Activated T-cell treated with anti-CD3 and anti-CD28 coated beads, Interleukin-2, amount 50 U/mL, for 24 hours (primary cell): ENCODE measurements around the gene CDH20.

ENCODE experiments used
- DNase-seq: peaks from one replicate; pipeline ENCODE4 v3.0.0-alpha.2; 2020
- H3K27ac Mint-ChIP-seq: 2 replicates; pipeline ENCODE4 v1.8.0; 2020; ENCODE audit warnings: mild to moderate bottlenecking, mixed read lengths
- H3K27me3 Mint-ChIP-seq: 2 replicates; pipeline ENCODE4 v1.8.0; 2020; ENCODE audit warnings: mixed read lengths
- H3K36me3 Mint-ChIP-seq: 2 replicates; pipeline ENCODE4 v1.8.0; 2020; ENCODE audit warnings: low read depth, mixed read lengths
- H3K4me1 Mint-ChIP-seq: 2 replicates; pipeline ENCODE4 v1.8.0; 2020; ENCODE audit warnings: low read depth, mixed read lengths
- H3K4me3 Mint-ChIP-seq: 2 replicates; pipeline ENCODE4 v1.8.0; 2020; ENCODE audit warnings: mild to moderate bottlenecking, moderate library complexity, mixed read lengths
- H3K9me3 Mint-ChIP-seq: 2 replicates; pipeline ENCODE4 v1.8.0; 2020; ENCODE audit warnings: mixed read lengths

CDH20 gene

GRCh38 chr18:61334491-61334850 lies 1.2 kb downstream of the CDH20 start:
- Mint-ChIP-seq H3K4me1 (no peaks in the 10 kb centered on the region), H3K4me3 (no peak overlapping the region), H3K27me3 (peaks cover 39% of the 10 kb centered on the region), H3K36me3 (no peaks in the 10 kb centered on the region), H3K9me3 (no peaks in the 10 kb centered on the region), H3K27ac (no peak overlapping the region)
- no peak for DNase-seq

- DNase-seq = no peak
- peaks cover 39% of the 10 kb centered on the region for H3K27me3 Mint-ChIP-seq
- no peaks in the 10 kb centered on the region for H3K9me3 Mint-ChIP-seq
- no peak overlapping the region for H3K27ac Mint-ChIP-seq
- H3K4me3 Mint-ChIP-seq = no peak overlapping the region
- H3K4me1 Mint-ChIP-seq = no peaks in the 10 kb centered on the region
- H3K36me3 Mint-ChIP-seq = no peaks in the 10 kb centered on the region
Observed at GRCh38 chr18:61334951-61335683, 1.9 kb downstream of the CDH20 start.

GRCh38 chr18:61335684-61336555 lies 2.7 kb downstream of the CDH20 start:
- no peak for DNase-seq
- Mint-ChIP-seq H3K27ac (no peak overlapping the region), H3K4me1 (no peaks in the 10 kb centered on the region), H3K27me3 (peaks cover 39% of the 10 kb centered on the region), H3K9me3 (no peaks in the 10 kb centered on the region), H3K4me3 (no peak overlapping the region), H3K36me3 (no peaks in the 10 kb centered on the region)

GRCh38 chr18:61336766-61337165 lies 3.5 kb downstream of the CDH20 start:
- H3K27me3 Mint-ChIP-seq = peaks cover 37% of the 10 kb centered on the region
- no peaks in the 10 kb centered on the region for H3K9me3 Mint-ChIP-seq
- H3K27ac Mint-ChIP-seq = no peak overlapping the region
- no peaks in the 10 kb centered on the region for H3K36me3 Mint-ChIP-seq
- no peak for DNase-seq
- no peak overlapping the region for H3K4me3 Mint-ChIP-seq
- no peaks in the 10 kb centered on the region for H3K4me1 Mint-ChIP-seq

- no peak for DNase-seq
- Mint-ChIP-seq H3K27ac (no peak overlapping the region), H3K27me3 (peaks cover 31% of the 10 kb centered on the region), H3K9me3 (no peaks in the 10 kb centered on the region), H3K4me3 (no peak overlapping the region), H3K4me1 (no peaks in the 10 kb centered on the region), H3K36me3 (no peaks in the 10 kb centered on the region)
Observed at GRCh38 chr18:61337527-61337926, 4.3 kb downstream of the CDH20 start.

- Mint-ChIP-seq H3K27ac (no peak overlapping the region), H3K9me3 (no peaks in the 10 kb centered on the region), H3K4me1 (no peaks in the 10 kb centered on the region), H3K36me3 (no peaks in the 10 kb centered on the region), H3K4me3 (no peak overlapping the region), H3K27me3 (peaks cover 12% of the 10 kb centered on the region)
- no peak for DNase-seq
Observed at GRCh38 chr18:61340148-61340547, 6.9 kb downstream of the CDH20 start.

GRCh38 chr18:61348230-61348629 lies 15.0 kb downstream of the CDH20 start:
- Mint-ChIP-seq H3K27me3 (no peaks in the 10 kb centered on the region), H3K27ac (no peak overlapping the region), H3K9me3 (peaks cover 2% of the 10 kb centered on the region), H3K4me3 (no peak overlapping the region), H3K36me3 (no peaks in the 10 kb centered on the region), H3K4me1 (no peaks in the 10 kb centered on the region)
- DNase-seq = no peak

- no peaks in the 10 kb centered on the region for H3K36me3 Mint-ChIP-seq
- peaks cover 2% of the 10 kb centered on the region for H3K9me3 Mint-ChIP-seq
- no peak for DNase-seq
- no peaks in the 10 kb centered on the region for H3K4me1 Mint-ChIP-seq
- H3K27ac Mint-ChIP-seq = no peak overlapping the region
- no peak overlapping the region for H3K4me3 Mint-ChIP-seq
- H3K27me3 Mint-ChIP-seq = no peaks in the 10 kb centered on the region
Observed at GRCh38 chr18:61350578-61350977, 17.3 kb downstream of the CDH20 start.

GRCh38 chr18:61352059-61352458 lies 18.8 kb downstream of the CDH20 start:
- H3K36me3 Mint-ChIP-seq = no peaks in the 10 kb centered on the region
- H3K4me1 Mint-ChIP-seq = no peaks in the 10 kb centered on the region
- H3K27me3 Mint-ChIP-seq = no peaks in the 10 kb centered on the region
- no peaks in the 10 kb centered on the region for H3K9me3 Mint-ChIP-seq
- no peak overlapping the region for H3K4me3 Mint-ChIP-seq
- DNase-seq = no peak
- H3K27ac Mint-ChIP-seq = no peak overlapping the region

- no peaks in the 10 kb centered on the region for H3K9me3 Mint-ChIP-seq
- no peaks in the 10 kb centered on the region for H3K27me3 Mint-ChIP-seq
- no peak for DNase-seq
- no peaks in the 10 kb centered on the region for H3K4me1 Mint-ChIP-seq
- H3K4me3 Mint-ChIP-seq = no peak overlapping the region
- no peaks in the 10 kb centered on the region for H3K36me3 Mint-ChIP-seq
- no peak overlapping the region for H3K27ac Mint-ChIP-seq
Observed at GRCh38 chr18:61352611-61353010, 19.4 kb downstream of the CDH20 start.

- Mint-ChIP-seq H3K4me3 (no peak overlapping the region), H3K27me3 (no peaks in the 10 kb centered on the region), H3K36me3 (no peaks in the 10 kb centered on the region), H3K9me3 (no peaks in the 10 kb centered on the region), H3K27ac (no peak overlapping the region), H3K4me1 (peaks cover 1% of the 10 kb centered on the region)
- no peak for DNase-seq
Observed at GRCh38 chr18:61360404-61361383, 27.5 kb downstream of the CDH20 start.

- Mint-ChIP-seq H3K36me3 (no peaks in the 10 kb centered on the region), H3K27ac (no peak overlapping the region), H3K9me3 (no peaks in the 10 kb centered on the region), H3K27me3 (no peaks in the 10 kb centered on the region), H3K4me3 (no peak overlapping the region), H3K4me1 (peaks cover 1% of the 10 kb centered on the region)
- no peak for DNase-seq
Observed at GRCh38 chr18:61362511-61362910, 29.3 kb downstream of the CDH20 start.

GRCh38 chr18:61364953-61365352 lies 31.7 kb downstream of the CDH20 start:
- Mint-ChIP-seq H3K27me3 (peaks cover 3% of the 10 kb centered on the region), H3K4me3 (no peak overlapping the region), H3K4me1 (peaks cover 1% of the 10 kb centered on the region), H3K27ac (no peak overlapping the region), H3K36me3 (no peaks in the 10 kb centered on the region), H3K9me3 (no peaks in the 10 kb centered on the region)
- DNase-seq = no peak

GRCh38 chr18:61368001-61368400 lies 34.8 kb downstream of the CDH20 start:
- DNase-seq = no peak
- no peak overlapping the region for H3K27ac Mint-ChIP-seq
- H3K4me1 Mint-ChIP-seq = no peaks in the 10 kb centered on the region
- H3K4me3 Mint-ChIP-seq = no peak overlapping the region
- H3K27me3 Mint-ChIP-seq = peaks cover 3% of the 10 kb centered on the region
- no peaks in the 10 kb centered on the region for H3K36me3 Mint-ChIP-seq
- H3K9me3 Mint-ChIP-seq = no peaks in the 10 kb centered on the region
